Spleen (tissue), 7 donors: ENCODE data around the gene ZBTB49.

Experiments used
- POLR2A ChIP-seq, 3 donors: fragments of 450-650 bp; IDR thresholded peaks; one replicate each; pipeline ENCODE4 v1.5.1; 2017; ENCODE audit warnings: antibody characterized with exemption in 3 of 3, mild to moderate bottlenecking in 1 of 3
- POLR2AphosphoS5 ChIP-seq, 3 donors: sonication (generic); formaldehyde crosslinking; IDR thresholded peaks; one replicate each; pipeline ENCODE4 v1.5.1; 2017; ENCODE audit warnings: antibody characterized with exemption in 3 of 3
- TF ChIP-seq, protein P1 (sequence below), 11 experiments: fragments of 200-600 bp in 7 of 11; fragments of 450-650 bp in 4 of 11; sonication (generic) in 4 of 11; IDR thresholded peaks in 8 of 11; conservative IDR thresholded peaks in 3 of 11; 1 replicate in 7 of 11; 2 replicates in 4 of 11; pipeline versions ENCODE4 v1.4.0 to v1.8.0; 2016 to 2021; ENCODE audit warnings: antibody characterized with exemption in 11 of 11, inconsistent platforms in 4 of 11, mild to moderate bottlenecking in 1 of 11
- donor health status: DM: no; HTN: no; CAD: no; lungs with moderate emphysema.
- donor health status: DM: no; HTN: no; CAD: no.
- donor health status: DM: no; HTN: no; CAD: no.

DNA sequence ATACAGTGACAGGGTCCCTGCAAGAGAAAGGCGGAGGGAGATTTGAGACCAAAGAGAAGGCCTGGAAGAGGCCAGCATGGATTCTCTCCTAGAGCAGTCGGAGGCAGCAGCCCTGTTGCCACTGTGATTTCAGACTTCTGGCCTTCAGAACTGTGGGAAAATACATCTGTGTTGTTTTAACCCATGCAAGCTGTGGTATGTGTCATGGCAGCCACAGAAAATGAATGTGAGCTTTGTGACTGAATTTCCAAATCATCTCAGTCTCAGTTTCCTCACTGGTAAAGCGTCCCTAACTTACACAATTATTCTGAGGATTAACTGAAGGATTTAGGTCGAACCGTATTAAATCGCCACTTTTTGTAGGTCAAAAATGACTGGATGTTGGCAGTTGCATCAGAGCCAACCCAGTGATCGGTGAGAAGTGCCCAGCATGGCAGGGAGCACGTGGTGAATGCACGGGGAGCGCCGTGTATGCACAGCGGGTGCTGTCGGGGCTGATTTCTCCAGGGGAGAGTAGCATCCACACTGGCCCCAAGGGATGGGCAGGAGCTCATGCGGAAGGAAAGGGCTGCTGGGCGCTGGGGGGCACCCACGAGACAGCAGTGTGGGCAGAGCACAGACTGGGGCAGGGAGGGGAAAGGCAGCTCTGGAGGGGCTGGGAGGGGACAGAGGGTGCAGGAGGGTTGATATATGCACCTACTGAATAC is 73.1 kb downstream of the ZBTB49 start:
- TF ChIP-seq, protein P1, sequence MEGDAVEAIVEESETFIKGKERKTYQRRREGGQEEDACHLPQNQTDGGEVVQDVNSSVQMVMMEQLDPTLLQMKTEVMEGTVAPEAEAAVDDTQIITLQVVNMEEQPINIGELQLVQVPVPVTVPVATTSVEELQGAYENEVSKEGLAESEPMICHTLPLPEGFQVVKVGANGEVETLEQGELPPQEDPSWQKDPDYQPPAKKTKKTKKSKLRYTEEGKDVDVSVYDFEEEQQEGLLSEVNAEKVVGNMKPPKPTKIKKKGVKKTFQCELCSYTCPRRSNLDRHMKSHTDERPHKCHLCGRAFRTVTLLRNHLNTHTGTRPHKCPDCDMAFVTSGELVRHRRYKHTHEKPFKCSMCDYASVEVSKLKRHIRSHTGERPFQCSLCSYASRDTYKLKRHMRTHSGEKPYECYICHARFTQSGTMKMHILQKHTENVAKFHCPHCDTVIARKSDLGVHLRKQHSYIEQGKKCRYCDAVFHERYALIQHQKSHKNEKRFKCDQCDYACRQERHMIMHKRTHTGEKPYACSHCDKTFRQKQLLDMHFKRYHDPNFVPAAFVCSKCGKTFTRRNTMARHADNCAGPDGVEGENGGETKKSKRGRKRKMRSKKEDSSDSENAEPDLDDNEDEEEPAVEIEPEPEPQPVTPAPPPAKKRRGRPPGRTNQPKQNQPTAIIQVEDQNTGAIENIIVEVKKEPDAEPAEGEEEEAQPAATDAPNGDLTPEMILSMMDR (IDR thresholded peaks at IDR 0.05 in 8 of 11, conservative IDR thresholded peaks at IDR 0.05 in 3 of 11): no peak
- TF ChIP-seq POLR2AphosphoS5 (IDR thresholded peaks at IDR 0.05) (no peak), POLR2A (IDR thresholded peaks at IDR 0.05) (no peak)
